ENCODE measurements around the gene ITGAL. TPM values are rescaled to one million over a fixed set of nuclear protein-coding genes. Genes with fewer than 3 reads are reported as not detected.

ITGAL gene
- total and polyA plus RNA-seq, 2 of the 8 experiments (the other 6 are each of a cell fraction or from before 2014, with no cell fraction given): not detected

DNA sequence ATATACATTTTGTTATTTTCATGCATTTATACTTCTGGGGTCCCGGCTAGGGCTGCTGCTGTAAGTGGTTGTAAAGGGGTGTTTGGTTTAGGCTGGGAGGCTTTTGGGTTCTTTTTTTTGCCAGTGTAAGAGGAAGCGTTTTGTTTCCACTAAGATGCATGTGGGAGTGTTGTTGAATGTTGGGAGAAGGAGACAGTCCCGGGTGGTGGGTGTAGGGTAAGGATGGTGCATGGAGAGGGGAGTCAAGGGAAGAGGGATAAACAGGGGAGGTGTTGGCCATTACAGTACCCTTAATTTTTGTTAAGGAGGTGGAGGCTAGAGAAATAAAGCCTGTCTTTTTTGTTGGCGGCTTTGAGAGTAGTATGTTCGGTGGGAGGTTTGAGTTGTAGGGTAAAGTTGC lies 70.5 kb downstream of the ITGAL start:
- peaks cover 2% of the 10 kb centered on the region; the same call in 1 of the 2 replicates for H3K23me2 ChIP-seq (ENCODE audit: low read depth, low read length)
- H3K4me2 ChIP-seq (ENCODE audit: insufficient read depth in 1 of 2, low read depth in 2 of 2, low read length in 2 of 2): no peak overlapping the region; a peak in 1 of 4 replicates
- H4K8ac ChIP-seq (ENCODE audit: extremely low read depth, insufficient read depth, low read length): no peak overlapping the region
- H2AFZ ChIP-seq (ENCODE audit: low read length): no peak overlapping the region
- H3K14ac ChIP-seq (ENCODE audit: insufficient read length): no peak overlapping the region
- H3K9me3 ChIP-seq (ENCODE audit: insufficient read depth in 2 of 2, low read depth in 1 of 2, low read length in 1 of 2): no peaks in the 10 kb centered on the region
- H3K79me2 ChIP-seq (ENCODE audit: control insufficient read depth in 1 of 2, insufficient read depth in 2 of 2, low read length in 2 of 2): no peaks in the 10 kb centered on the region
- no peak overlapping the region for H2AK5ac ChIP-seq (ENCODE audit: low read depth, low read length)
- H3K4me1 ChIP-seq (replicated peaks in 1 of 4; ENCODE audit: control insufficient read depth in 3 of 4, insufficient read depth in 4 of 4, low read length in 3 of 4): peaks cover 5 to 23% (median 19%) of the 10 kb centered on the region in 4 experiments
- H3K56ac ChIP-seq (replicated peaks; ENCODE audit: insufficient read length, low read depth, low read length): no peak overlapping the region
- no peaks in the 10 kb centered on the region for H4K20me1 ChIP-seq (replicated peaks in 1 of 2; ENCODE audit: control insufficient read depth in 1 of 2, insufficient read depth in 2 of 2, low read length in 2 of 2)
- POLR2A ChIA-PET (ENCODE audit: partially characterized antibody): interaction anchor here (1.2 to 3.5 kb wide), 5 partner anchors 11 to 45 kb away, joined by 3 to 22 read pairs (median 4); partner anchors contain the start of genes ZNF688 and ZNF764
- peak overlapping the region; percentile 20 for H3K18ac ChIP-seq (ENCODE audit: extremely low read depth, low read length)
- no peak overlapping the region for H4K91ac ChIP-seq (replicated peaks; ENCODE audit: insufficient read length, low read length)
- H3K27ac ChIP-seq (ENCODE audit: low read depth, low read length): no peak overlapping the region
- CTCF ChIA-PET (ENCODE audit: partially characterized antibody): interaction anchor here (2.5 kb wide), 1 partner anchor 61 kb away, joined by 6 read pairs; no protein-coding TSS in a partner anchor
- no peaks in the 10 kb centered on the region for H3K36me3 ChIP-seq (ENCODE audit: control insufficient read depth in 2 of 4, insufficient read depth in 4 of 4, low read length in 3 of 4)
- no peak overlapping the region for H3K9ac ChIP-seq (replicated peaks in 1 of 4; ENCODE audit: extremely low read depth in 1 of 4, low read depth in 3 of 4, low read length in 3 of 4)
- no peak for DNase-seq (ENCODE audit: low read depth in 1 of 2, low spot score in 2 of 2)
- no peak overlapping the region for H2BK20ac ChIP-seq (ENCODE audit: low read length)
- H3K4me3 ChIP-seq (ENCODE audit: extremely low read depth in 1 of 4, insufficient read depth in 2 of 4, low read depth in 3 of 4, low read length in 4 of 4): no peak overlapping the region
- H3K23ac ChIP-seq (ENCODE audit: insufficient read length): no peak overlapping the region
- H3K79me1 ChIP-seq (ENCODE audit: low read depth, low read length): no peaks in the 10 kb centered on the region
- no peak overlapping the region for H4K5ac ChIP-seq (ENCODE audit: insufficient read length, low read depth, low read length)
- no peak overlapping the region for H3K4ac ChIP-seq (replicated peaks; ENCODE audit: insufficient read length, low read depth, low read length)
- 81% methylated on average over 5 of the region's 5 CpGs; no CpG with 5 or more reads in 1 of the 2 experiments for WGBS, 2 experiments (ENCODE audit: extremely low coverage in 1 of 2, insufficient coverage in 1 of 2, insufficient read length in 1 of 2, insufficient replicate concordance in 2 of 2, low coverage in 1 of 2, low lambda C conversion rate in 2 of 2, missing lambda C conversion rate in 1 of 2)
- no peak overlapping the region for H2BK120ac ChIP-seq (replicated peaks; ENCODE audit: low read depth, low read length)
- no peak overlapping the region for H2BK15ac ChIP-seq (ENCODE audit: low read length)
- H2BK12ac ChIP-seq (ENCODE audit: low read depth, low read length): peak overlapping the region; percentile 11; the same call in 1 of the 2 replicates
- FAIRE-seq: no peak
- no peaks in the 10 kb centered on the region for H3K27me3 ChIP-seq (replicated peaks in 1 of 4; ENCODE audit: control insufficient read depth in 3 of 4, extremely low read depth in 1 of 4, insufficient read depth in 3 of 4, low read length in 3 of 4)
- peak overlapping the region; percentile 15; the same call in 1 of the 2 replicates for H2BK5ac ChIP-seq (ENCODE audit: low read depth, low read length)
- no peak for TF ChIP-seq KDM5A (IDR thresholded peaks at IDR 0.05; ENCODE audit: low read length)
- no peak for TF ChIP-seq BRCA1 (IDR thresholded peaks at IDR 0.05; ENCODE audit: low read depth, low read length)
- TF ChIP-seq SIX5 (IDR thresholded peaks at IDR 0.05; ENCODE audit: low read depth, low read length): no peak
- TF ChIP-seq, protein P1, sequence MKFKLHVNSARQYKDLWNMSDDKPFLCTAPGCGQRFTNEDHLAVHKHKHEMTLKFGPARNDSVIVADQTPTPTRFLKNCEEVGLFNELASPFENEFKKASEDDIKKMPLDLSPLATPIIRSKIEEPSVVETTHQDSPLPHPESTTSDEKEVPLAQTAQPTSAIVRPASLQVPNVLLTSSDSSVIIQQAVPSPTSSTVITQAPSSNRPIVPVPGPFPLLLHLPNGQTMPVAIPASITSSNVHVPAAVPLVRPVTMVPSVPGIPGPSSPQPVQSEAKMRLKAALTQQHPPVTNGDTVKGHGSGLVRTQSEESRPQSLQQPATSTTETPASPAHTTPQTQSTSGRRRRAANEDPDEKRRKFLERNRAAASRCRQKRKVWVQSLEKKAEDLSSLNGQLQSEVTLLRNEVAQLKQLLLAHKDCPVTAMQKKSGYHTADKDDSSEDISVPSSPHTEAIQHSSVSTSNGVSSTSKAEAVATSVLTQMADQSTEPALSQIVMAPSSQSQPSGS (IDR thresholded peaks at IDR 0.05; ENCODE audit: low read length): no peak
- TF ChIP-seq, protein P2, sequence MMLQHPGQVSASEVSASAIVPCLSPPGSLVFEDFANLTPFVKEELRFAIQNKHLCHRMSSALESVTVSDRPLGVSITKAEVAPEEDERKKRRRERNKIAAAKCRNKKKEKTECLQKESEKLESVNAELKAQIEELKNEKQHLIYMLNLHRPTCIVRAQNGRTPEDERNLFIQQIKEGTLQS (IDR thresholded peaks at IDR 0.05; ENCODE audit: insufficient read depth, low read depth, low read length): no peak
- TF ChIP-seq SIN3A (conservative IDR thresholded peaks at IDR 0.05 in 1 of 2, IDR thresholded peaks at IDR 0.05 in 1 of 2; ENCODE audit: low read depth in 1 of 2, low read length in 2 of 2): no peak
- no peak for TF ChIP-seq PHF8 (conservative IDR thresholded peaks at IDR 0.05; ENCODE audit: low read depth, low read length)
- TF ChIP-seq NANOG (IDR thresholded peaks at IDR 0.05; ENCODE audit: insufficient read depth, low read depth, low read length, poor library complexity, severe bottlenecking): no peak
- TF ChIP-seq ZNF274 (IDR thresholded peaks at IDR 0.05; ENCODE audit: borderline replicate concordance, extremely low read depth, low read length): no peak
- no peak for TF ChIP-seq CBX5 (IDR thresholded peaks at IDR 0.05; ENCODE audit: low read depth, low read length)
